Smooth muscle cell (in vitro differentiated cells): Measurements from ENCODE around the gene SMIM28. TPM values are rescaled to one million over a fixed set of nuclear protein-coding genes. Genes with fewer than 3 reads are reported as not detected.
"Not testable (repeated sequence)": the region's sequence is repeated elsewhere in the genome, so short reads cannot be mapped to it uniquely, and the experiment has no call there.

Source experiments
- DNase-seq: peaks from one replicate; lab custom pipeline; 2025; ENCODE audit not compliant: unreplicated experiment; lab: John Stamatoyannopoulos, UW
- H2AFZ ChIP-seq: fragments of 200-600 bp; sonication (generic); 2 replicates; pipeline ENCODE4 v1.6.0; 2016; ENCODE audit warnings: antibody characterized with exemption, low read depth, mild to moderate bottlenecking
- H3F3A ChIP-seq: fragments of 200-600 bp; sonication (generic); 2 replicates; pipeline ENCODE4 v1.6.0; 2017; ENCODE audit warnings: antibody characterized with exemption, low read depth
- H3K27ac ChIP-seq: fragments of 200-600 bp; sonication (generic); 2 replicates; pipeline ENCODE4 v1.5.1; 2016; ENCODE audit warnings: low read depth, mild to moderate bottlenecking
- H3K27me3 ChIP-seq: fragments of 200-600 bp; sonication (generic); 2 replicates; pipeline ENCODE4 v1.6.1; 2016; ENCODE audit warnings: low read depth, mild to moderate bottlenecking
- H3K36me3 ChIP-seq: fragments of 200-600 bp; sonication (generic); 2 replicates; pipeline ENCODE4 v1.5.1; 2016; ENCODE audit warnings: low read depth
- H3K4me1 ChIP-seq: fragments of 200-600 bp; sonication (generic); 2 replicates; pipeline ENCODE4 v1.5.1; 2016; ENCODE audit warnings: low read depth
- H3K4me2 ChIP-seq: fragments of 200-600 bp; sonication (generic); 2 replicates; pipeline ENCODE4 v1.6.0; 2016; ENCODE audit warnings: mild to moderate bottlenecking
- H3K4me3 ChIP-seq: fragments of 200-600 bp; sonication (generic); 2 replicates; pipeline ENCODE4 v1.5.1; 2016; ENCODE audit warnings: mild to moderate bottlenecking
- H3K79me2 ChIP-seq: fragments of 200-600 bp; sonication (generic); 2 replicates; pipeline ENCODE4 v1.6.0; 2016; ENCODE audit warnings: low read depth, mild to moderate bottlenecking
- H3K9ac ChIP-seq: fragments of 200-600 bp; sonication (generic); 2 replicates; pipeline ENCODE4 v1.6.0; 2016; ENCODE audit warnings: low read depth
- H3K9me3 ChIP-seq: fragments of 200-600 bp; sonication (generic); replicated peaks from 2 replicates; pipeline ENCODE4 v1.5.1; 2016; ENCODE audit warnings: low read depth
- H4K20me1 ChIP-seq: fragments of 200-600 bp; sonication (generic); 2 replicates; pipeline ENCODE4 v1.6.0; 2016; ENCODE audit warnings: low read depth
- CTCF ChIP-seq: fragments of 200-600 bp; sonication (generic); IDR thresholded peaks from 2 replicates; pipeline ENCODE4 v1.5.1; 2017; ENCODE audit warnings: borderline replicate concordance, mild to moderate bottlenecking, antibody characterized with exemption; ENCODE audit not compliant: insufficient read depth, poor library complexity, severe bottlenecking
- WGBS: methylation state at CpG from one replicate; pipeline ENCODE4 v1.1.7; 2016; ENCODE audit warnings: low lambda C conversion rate; 5-methylcytosine and 5-hydroxymethylcytosine counted together
- polyA plus RNA-seq: library from polyadenylated mRNA; unstranded; fragments of >200 nt; fragmentation: Nextera tagmentation; extraction: Ambion mirVana; gene quantifications from 2 replicates; pipeline ENCODE4 v1.2.1, GENCODE V29; 2016
- total RNA-seq: library from RNA; depleted of rRNA; stranded (reverse); fragments of >200 nt; gene quantifications from 2 replicates; pipeline ENCODE4 v1.2.3, GENCODE V29; 2014

Gene SMIM28
- total and polyA plus RNA-seq, 2 experiments from 2014 or later: not detected

- H3K9me3 ChIP-seq: no peaks in the 10 kb centered on the region
- no peak overlapping the region for H3K9ac ChIP-seq
- no peak overlapping the region for H3K4me3 ChIP-seq
- no peak overlapping the region for H3K27ac ChIP-seq
- no peaks in the 10 kb centered on the region for H4K20me1 ChIP-seq
- no peak for DNase-seq
- H3K79me2 ChIP-seq: no peaks in the 10 kb centered on the region
- WGBS: 78% methylated on average over 2 of the region's 2 CpGs
- no peak overlapping the region for H3K4me2 ChIP-seq
- no peak overlapping the region for H2AFZ ChIP-seq
- H3K36me3 ChIP-seq: no peaks in the 10 kb centered on the region
- H3K4me1 ChIP-seq: no peaks in the 10 kb centered on the region
- no peak for TF ChIP-seq CTCF
- H3F3A ChIP-seq: no peaks in the 10 kb centered on the region
- no peaks in the 10 kb centered on the region for H3K27me3 ChIP-seq
Observed at GRCh38 chr6:138347864-138348263, 29.8 kb upstream of the SMIM28 start.

GRCh38 chr6:138349891-138350290 lies 27.8 kb upstream of the SMIM28 start:
- WGBS: 79% methylated on average over 3 of the region's 3 CpGs
- no peak overlapping the region for H3K4me2 ChIP-seq
- no peaks in the 10 kb centered on the region for H3K79me2 ChIP-seq
- H2AFZ ChIP-seq: no peak overlapping the region
- H3K9ac ChIP-seq: no peak overlapping the region
- no peaks in the 10 kb centered on the region for H3F3A ChIP-seq
- H3K4me1 ChIP-seq: no peaks in the 10 kb centered on the region
- no peaks in the 10 kb centered on the region for H3K9me3 ChIP-seq
- no peaks in the 10 kb centered on the region for H3K36me3 ChIP-seq
- H3K27me3 ChIP-seq: no peaks in the 10 kb centered on the region
- H3K27ac ChIP-seq: no peak overlapping the region
- H4K20me1 ChIP-seq: no peaks in the 10 kb centered on the region
- no peak overlapping the region for H3K4me3 ChIP-seq
- DNase-seq: no peak
- no peak for TF ChIP-seq CTCF

GRCh38 chr6:138357928-138358327 lies 19.8 kb upstream of the SMIM28 start:
- H3K4me2 ChIP-seq: no peak overlapping the region
- H4K20me1 ChIP-seq: no peaks in the 10 kb centered on the region
- H3K79me2 ChIP-seq: no peaks in the 10 kb centered on the region
- H3K4me1 ChIP-seq: no peaks in the 10 kb centered on the region
- H3K27me3 ChIP-seq: no peaks in the 10 kb centered on the region
- DNase-seq: no peak
- 97% methylated on average over 1 of the region's 1 CpG for WGBS
- H3K36me3 ChIP-seq: no peaks in the 10 kb centered on the region
- H2AFZ ChIP-seq: no peak overlapping the region
- no peak overlapping the region for H3K9ac ChIP-seq
- H3F3A ChIP-seq: no peaks in the 10 kb centered on the region
- TF ChIP-seq CTCF: no peak
- H3K27ac ChIP-seq: no peak overlapping the region
- no peak overlapping the region for H3K4me3 ChIP-seq
- no peaks in the 10 kb centered on the region for H3K9me3 ChIP-seq

GRCh38 chr6:138368684-138369083 lies 9.0 kb upstream of the SMIM28 start:
- WGBS: 98% methylated on average over 7 of the region's 8 CpGs
- H2AFZ ChIP-seq, H3K4me2 ChIP-seq, H3K4me3 ChIP-seq, H3K9me3 ChIP-seq, H3K36me3 ChIP-seq, H3K27me3 ChIP-seq, H3F3A ChIP-seq, DNase-seq, H4K20me1 ChIP-seq, H3K27ac ChIP-seq, H3K4me1 ChIP-seq, H3K9ac ChIP-seq, H3K79me2 ChIP-seq: not testable (repeated sequence)
